K562 (cell line): Measurements from ENCODE around the gene LRP1B. TPM values are rescaled to one million over a fixed set of nuclear protein-coding genes. Genes with fewer than 3 reads are reported as not detected.

Experiments used
- ATAC-seq: fragments of 200-7000 bp; cut with Tn5 transposase; 3 replicates; pipeline ENCODE4 v1.9.1; 2020; ENCODE audit warnings: moderate library complexity
- BruUV-seq: library from RNA; stranded (reverse); fragments of 400-500 nt; replicated peaks from 2 replicates; lab custom pipeline; 2021; lab: Mats Ljungman, UMichigan
- CTCF ChIA-PET: fragments of 300-600 bp; formaldehyde crosslinking; extraction: SDS; loops from one replicate; lab custom pipeline; 2021; ENCODE audit warnings: low intra/inter-chr PET ratio; lab: Yijun Ruan, JAX
- POLR2A ChIA-PET: fragments of 300-600, 350-650 bp; sonication (Branson Sonifier 250); formaldehyde crosslinking; extraction: SDS; loops from one replicate; lab custom pipeline; 2021; ENCODE audit warnings: antibody characterized with exemption, inconsistent platforms; lab: Yijun Ruan, JAX
- DNase-seq, 4 experiments: peaks; one replicate each; pipeline versions ENCODE4 v3.0.0 to v3.0.0-alpha.2; 2011 to 2018; ENCODE audit warnings: low spot score in 3 of 4, mixed read lengths in 3 of 4; ENCODE audit errors: extremely low read depth in 1 of 4
- FAIRE-seq: peaks from 2 replicates; lab custom pipeline; 2011; peaks lifted over from hg19 to GRCh38; lab: Jason Lieb, UNC
- H2AFZ ChIP-seq: 2 replicates; pipeline ENCODE4 v1.6.0; 2011; ENCODE audit warnings: low read depth, low read length, control low read depth, inconsistent platforms
- H3K27ac ChIP-seq: fragments of 200-600 bp; 3 replicates; pipeline ENCODE4 v1.8.0; 2011; ENCODE audit warnings: low read depth, mild to moderate bottlenecking, control low read depth, inconsistent platforms, low read length, moderate library complexity, mixed read lengths; ENCODE audit errors: extremely low read depth
- H3K27me3 ChIP-seq, 2 experiments: fragments of 300-600 bp in 1 of 2; 2 replicates in 1 of 2; 3 replicates in 1 of 2; pipeline versions ENCODE4 v1.6.0 to v1.8.0; 2011; ENCODE audit warnings: inconsistent platforms in 2 of 2, low read length in 2 of 2, mild to moderate bottlenecking in 1 of 2, mixed read lengths in 1 of 2, moderate library complexity in 1 of 2; ENCODE audit not compliant: control insufficient read depth in 2 of 2, insufficient read depth in 2 of 2
- H3K36me3 ChIP-seq: fragments of 300-600 bp; 3 replicates; pipeline ENCODE4 v1.8.0; 2011; ENCODE audit warnings: mild to moderate bottlenecking, low read length, inconsistent platforms; ENCODE audit not compliant: control insufficient read depth, insufficient read depth
- H3K4me1 ChIP-seq, 2 experiments: fragments of 200-600 bp in 1 of 2; replicated peaks in 1 of 2; 2 replicates in 1 of 2; 3 replicates in 1 of 2; pipeline versions ENCODE4 v1.5.1 to v1.8.0; 2011; ENCODE audit warnings: inconsistent platforms in 2 of 2, low read length in 2 of 2, mild to moderate bottlenecking in 1 of 2, mixed read lengths in 1 of 2, moderate library complexity in 1 of 2; ENCODE audit not compliant: control insufficient read depth in 2 of 2, insufficient read depth in 2 of 2
- H3K4me2 ChIP-seq: 2 replicates; pipeline ENCODE4 v1.6.1; 2011; ENCODE audit warnings: low read length, control low read depth, inconsistent platforms, mixed read lengths; ENCODE audit not compliant: insufficient read depth
- H3K4me3 ChIP-seq: fragments of 200-600 bp; sonication (generic), shearing (Covaris generic); 2 replicates; pipeline ENCODE4 v1.5.1; 2016; ENCODE audit warnings: control low read depth, inconsistent platforms
- H3K79me2 ChIP-seq: fragments of 200-600 bp; 3 replicates; pipeline ENCODE4 v1.8.0; 2011; ENCODE audit warnings: low read length, inconsistent platforms; ENCODE audit not compliant: control insufficient read depth, insufficient read depth
- H3K9ac ChIP-seq, 2 experiments: 2 replicates each; pipeline versions ENCODE4 v1.6.0 to v1.6.1; 2011; ENCODE audit warnings: low read depth in 2 of 2, low read length in 2 of 2, control low read depth in 1 of 2, inconsistent platforms in 1 of 2, mild to moderate bottlenecking in 1 of 2, mixed read lengths in 1 of 2; ENCODE audit not compliant: insufficient read depth in 1 of 2
- H3K9me1 ChIP-seq: one replicate; pipeline ENCODE4 v1.6.0; 2011; ENCODE audit warnings: inconsistent platforms, mild to moderate bottlenecking, low read length, moderate library complexity; ENCODE audit not compliant: control insufficient read depth, insufficient read depth
- H3K9me3 ChIP-seq: replicated peaks from 2 replicates; pipeline ENCODE4 v1.5.1; 2011; ENCODE audit warnings: low read depth, low read length, inconsistent platforms; ENCODE audit not compliant: control insufficient read depth, insufficient read depth
- H4K20me1 ChIP-seq: replicated peaks from 2 replicates; pipeline ENCODE4 v1.6.1; 2011; ENCODE audit warnings: low read length, inconsistent platforms, mixed read lengths; ENCODE audit not compliant: control insufficient read depth, insufficient read depth
- CHD2 ChIP-seq: IDR thresholded peaks from 2 replicates; pipeline ENCODE4 v1.6.1; 2011; ENCODE audit warnings: low read depth, low read length
- DACH1 ChIP-seq: fragments of 450-650 bp; IDR thresholded peaks from 2 replicates; pipeline ENCODE4 v1.6.1; 2018; ENCODE audit not compliant: partially characterized antibody
- GABPB2 ChIP-seq: fragments of 250-450 bp; sonication (Bioruptor Pico); conservative IDR thresholded peaks from 2 replicates; pipeline ENCODE4 v1.5.1; 2021; ENCODE audit warnings: mild to moderate bottlenecking
- MED1 ChIP-seq: sonication (generic); formaldehyde crosslinking; IDR thresholded peaks from 2 replicates; pipeline ENCODE4 v1.8.1; 2023; ENCODE audit warnings: missing genetic modification reagents, borderline replicate concordance
- MYBL2 ChIP-seq, 2 experiments: fragments of 450-650 bp in 1 of 2; sonication (generic) in 1 of 2; formaldehyde crosslinking in 1 of 2; IDR thresholded peaks; 2 replicates each; pipeline versions ENCODE4 v1.6.1 to v1.8.1; 2017 to 2022; ENCODE audit warnings: borderline replicate concordance in 1 of 2, inconsistent platforms in 1 of 2, low read depth in 1 of 2, mild to moderate bottlenecking in 1 of 2, missing genetic modification reagents in 1 of 2, moderate library complexity in 1 of 2
- NFIX ChIP-seq: fragments of 250-450 bp; sonication (Bioruptor Pico); IDR thresholded peaks from 2 replicates; pipeline ENCODE4 v1.4.0; 2020; ENCODE audit warnings: low read depth, mild to moderate bottlenecking, moderate library complexity
- PHB ChIP-seq: fragments of 250-450 bp; sonication (Bioruptor Pico); IDR thresholded peaks from 2 replicates; pipeline ENCODE4 v1.5.0; 2021
- POLR2G ChIP-seq: fragments of 200-400 bp; formaldehyde crosslinking; IDR thresholded peaks from 2 replicates; pipeline ENCODE4 v1.6.1; 2017; ENCODE audit warnings: low read depth, mild to moderate bottlenecking, antibody characterized with exemption, low read length, moderate library complexity
- RAD51 ChIP-seq: fragments of 450-650 bp; IDR thresholded peaks from 2 replicates; pipeline ENCODE4 v1.7.1; 2016; ENCODE audit warnings: low read depth, mild to moderate bottlenecking, borderline replicate concordance
- SIRT6 ChIP-seq: IDR thresholded peaks from one replicate; pipeline ENCODE4 v1.6.1; 2012; ENCODE audit warnings: low read depth, mild to moderate bottlenecking, control low read depth, inconsistent platforms, low read length, moderate library complexity
- SMAD1 ChIP-seq: fragments of 150-350 bp; IDR thresholded peaks from 2 replicates; pipeline ENCODE4 v1.6.1; 2014; ENCODE audit warnings: low read length, low read depth; ENCODE audit not compliant: partially characterized antibody
- U2AF2 ChIP-seq: fragments of 200-400 bp; formaldehyde crosslinking; optimal IDR thresholded peaks from 2 replicates; pipeline ENCODE3; 2017; ENCODE audit warnings: low read depth, mild to moderate bottlenecking, low read length
- YY1 ChIP-seq, 3 experiments: IDR thresholded peaks; 2 replicates each; pipeline ENCODE4 v1.6.1; 2011; ENCODE audit warnings: low read length in 2 of 3, mild to moderate bottlenecking in 2 of 3, moderate library complexity in 2 of 3, borderline replicate concordance in 1 of 3, control low read depth in 1 of 3, low read depth in 1 of 3; ENCODE audit not compliant: insufficient read depth in 3 of 3, insufficient replicate concordance in 2 of 3, control insufficient read depth in 1 of 3, insufficient read length in 1 of 3; ENCODE audit errors: extremely low read depth in 1 of 3
- ZNF764 ChIP-seq: fragments of 250-450 bp; sonication (Bioruptor Pico); IDR thresholded peaks from 2 replicates; pipeline ENCODE4 v1.4.0; 2020; ENCODE audit warnings: low read depth, mild to moderate bottlenecking, moderate library complexity
- WGBS: fragments of 100-300 bp; shearing (Covaris generic); methylation state at CpG from one replicate; pipeline ENCODE4 v1.1.6; 2016; ENCODE audit warnings: low coverage, mixed read lengths; ENCODE audit not compliant: insufficient coverage; ENCODE audit errors: missing lambda C conversion rate; 5-methylcytosine and 5-hydroxymethylcytosine counted together
- in situ Hi-C: fragments of 300-500 bp; cut with MboI; formaldehyde crosslinking; loops from 4 replicates; pipeline ENCODE4 v1.15.0; 2018; ENCODE audit warnings: inconsistent platforms, mixed read lengths
- intact Hi-C: fragments of 100-400 bp; cut with micrococcal nuclease; formaldehyde crosslinking; loops from 2 replicates; pipeline ENCODE4 v1.14.2; 2022
- polyA plus RNA-seq, 8 experiments: library from polyadenylated mRNA; depleted of rRNA in 4 of 8; stranded (reverse) in 5 of 8; unstranded in 3 of 8; fragments of >200 nt; fragmentation: Nextera tagmentation in 2 of 8; fragmentation: Illumina TruSeq in 1 of 8; extraction: Ambion mirVana in 2 of 8; extraction: Trizol in 1 of 8; gene quantifications; 2 replicates each; pipeline versions ENCODE4 v1.2.1 to v1.2.3, GENCODE V29; 2011 to 2014; ENCODE audit warnings: inconsistent platforms in 1 of 8, missing spikeins in 1 of 8
- total RNA-seq, 7 experiments: library from RNA; depleted of rRNA in 6 of 7; stranded (reverse); fragments of >200 nt in 6 of 7; fragmentation: Illumina TruSeq in 2 of 7; extraction: Trizol in 2 of 7; gene quantifications; 2 replicates each; pipeline versions ENCODE4 v1.2.1 to v1.2.3, GENCODE V29; 2011 to 2021; ENCODE audit warnings: low replicate concordance in 1 of 7

LRP1B gene
- total and polyA plus RNA-seq, 9 of the 15 experiments (the other 6 are each of a cell fraction or from before 2014, with no cell fraction given) = not detected

GRCh38 chr2:141569941-141570340 is 560.9 kb downstream of the LRP1B start:
- DNase-seq (no peak), ATAC-seq (no peak), FAIRE-seq (no peak)
- no peaks in the 10 kb centered on the region for H3K36me3 ChIP-seq
- in situ Hi-C loops (no loop called here), intact Hi-C loops (no loop called here)
- H2AFZ ChIP-seq = no peak overlapping the region
- POLR2A ChIA-PET = no interaction called here
- TF ChIP-seq MYBL2 (IDR thresholded peaks at IDR 0.05; ENCODE audit: low read depth) = no peak
- no peak for TF ChIP-seq MYBL2 (CRISPR knock-in tag; IDR thresholded peaks at IDR 0.05; ENCODE audit: borderline replicate concordance)
- TF ChIP-seq ZNF764 = no peak
- TF ChIP-seq RAD51 = no peak
- TF ChIP-seq MED1 (CRISPR knock-in tag) = no peak
- no peak for TF ChIP-seq SMAD1
- no TSS peak for BruUV-seq
- no peaks in the 10 kb centered on the region for H3K4me1 ChIP-seq
- H3K9me1 ChIP-seq = no peaks in the 10 kb centered on the region
- no peak overlapping the region for H3K4me3 ChIP-seq
- CTCF ChIA-PET = no interaction called here
- no peak overlapping the region for H3K27ac ChIP-seq
- H3K9ac ChIP-seq = no peak overlapping the region
- H3K9me3 ChIP-seq = no peaks in the 10 kb centered on the region
- no peaks in the 10 kb centered on the region for H4K20me1 ChIP-seq
- no peaks in the 10 kb centered on the region for H3K79me2 ChIP-seq
- WGBS = 0% methylated on average over 4 of the region's 4 CpGs
- H3K27me3 ChIP-seq = no peaks in the 10 kb centered on the region
- H3K4me2 ChIP-seq = no peak overlapping the region

- no peak for DNase-seq
- no peak for ATAC-seq
- Histone ChIP-seq H3K27ac (no peak overlapping the region), H3K4me2 (no peak overlapping the region), H3K4me3 (no peak overlapping the region), H3K9me1 (no peaks in the 10 kb centered on the region), H2AFZ (no peak overlapping the region), H3K36me3 (no peaks in the 10 kb centered on the region), H4K20me1 (no peaks in the 10 kb centered on the region), H3K27me3 (no peaks in the 10 kb centered on the region), H3K79me2 (no peaks in the 10 kb centered on the region), H3K9me3 (no peaks in the 10 kb centered on the region), H3K9ac (no peak overlapping the region), H3K4me1 (no peaks in the 10 kb centered on the region)
- ChIA-PET CTCF (no interaction called here), POLR2A (no interaction called here)
- no TSS peak for BruUV-seq
- no peak for FAIRE-seq
- in situ Hi-C loops (no loop called here), intact Hi-C loops (no loop called here)
- 87% methylated on average over 3 of the region's 3 CpGs for WGBS
- TF ChIP-seq CHD2 (no peak), NFIX (CRISPR knock-in tag) (no peak), POLR2G (no peak), U2AF2 (no peak), PHB (CRISPR knock-in tag) (no peak), SIRT6 (no peak), GABPB2 (CRISPR knock-in tag) (no peak), YY1 (IDR thresholded peaks at IDR 0.05; ENCODE audit: borderline replicate concordance in 1 of 3, control insufficient read depth in 1 of 3, extremely low read depth in 1 of 3, insufficient read depth in 3 of 3, insufficient read length in 1 of 3, insufficient replicate concordance in 2 of 3, low read depth in 1 of 3, low read length in 2 of 3) (no peak), DACH1 (no peak)
These were observed 565.2 kb downstream of the LRP1B start for GRCh38 chr2:141565597-141565996.
